ENCODE results near the gene METTL16.
"Not testable (repeated sequence)": the region's sequence is repeated elsewhere in the genome, so short reads cannot be mapped to it uniquely, and the experiment has no call there.

METTL16 gene, protein sequence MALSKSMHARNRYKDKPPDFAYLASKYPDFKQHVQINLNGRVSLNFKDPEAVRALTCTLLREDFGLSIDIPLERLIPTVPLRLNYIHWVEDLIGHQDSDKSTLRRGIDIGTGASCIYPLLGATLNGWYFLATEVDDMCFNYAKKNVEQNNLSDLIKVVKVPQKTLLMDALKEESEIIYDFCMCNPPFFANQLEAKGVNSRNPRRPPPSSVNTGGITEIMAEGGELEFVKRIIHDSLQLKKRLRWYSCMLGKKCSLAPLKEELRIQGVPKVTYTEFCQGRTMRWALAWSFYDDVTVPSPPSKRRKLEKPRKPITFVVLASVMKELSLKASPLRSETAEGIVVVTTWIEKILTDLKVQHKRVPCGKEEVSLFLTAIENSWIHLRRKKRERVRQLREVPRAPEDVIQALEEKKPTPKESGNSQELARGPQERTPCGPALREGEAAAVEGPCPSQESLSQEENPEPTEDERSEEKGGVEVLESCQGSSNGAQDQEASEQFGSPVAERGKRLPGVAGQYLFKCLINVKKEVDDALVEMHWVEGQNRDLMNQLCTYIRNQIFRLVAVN

DNA sequence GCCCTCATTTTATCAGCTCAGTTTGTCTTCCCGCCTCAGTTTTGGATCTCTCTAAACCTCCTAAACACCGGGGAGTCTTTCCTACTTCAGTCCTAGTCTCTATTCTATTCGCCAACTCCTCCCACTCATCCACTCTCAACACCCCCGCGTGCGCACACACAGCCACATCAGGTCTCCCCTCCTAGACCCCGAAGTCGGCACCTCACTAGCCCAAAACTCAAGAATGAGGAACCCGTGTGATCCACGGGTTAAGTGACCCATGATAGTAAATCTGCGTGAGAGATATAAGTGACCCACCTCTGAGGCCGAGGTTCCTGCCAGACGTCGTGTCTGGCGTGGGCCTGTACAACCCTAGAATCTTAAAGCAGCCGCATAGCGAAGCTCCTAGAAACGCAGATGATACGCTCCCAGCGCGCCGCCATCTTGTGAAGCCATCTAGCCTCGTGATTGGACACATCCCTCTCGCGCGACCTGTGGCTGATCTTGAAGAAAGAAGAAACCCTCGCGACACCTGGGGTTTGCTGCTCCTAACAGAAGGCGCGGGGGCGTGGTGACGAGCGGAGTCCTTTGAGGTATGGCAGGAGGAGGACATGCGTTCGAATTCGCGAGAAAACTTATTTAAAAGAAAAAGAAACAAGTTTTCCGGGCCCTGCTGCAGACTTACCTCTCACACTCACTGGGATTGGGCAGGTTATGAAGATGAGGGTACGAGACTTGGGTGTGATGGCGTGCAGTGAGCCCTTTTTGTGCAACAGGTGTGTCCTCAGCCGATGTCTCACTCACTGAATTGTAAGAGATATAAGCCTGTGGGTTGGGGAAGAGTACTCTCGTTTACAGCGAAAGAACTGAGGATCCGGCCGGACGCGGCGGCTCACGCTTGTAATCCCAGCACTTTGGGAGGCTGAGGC, at the start of gene METTL16:
TSS of gene METTL16 (minus strand) at position 427 of the 908 bp plus-strand sequence. CDS start 9,557 bp downstream, outside the sequence.
- no peak for FAIRE-seq

DNA sequence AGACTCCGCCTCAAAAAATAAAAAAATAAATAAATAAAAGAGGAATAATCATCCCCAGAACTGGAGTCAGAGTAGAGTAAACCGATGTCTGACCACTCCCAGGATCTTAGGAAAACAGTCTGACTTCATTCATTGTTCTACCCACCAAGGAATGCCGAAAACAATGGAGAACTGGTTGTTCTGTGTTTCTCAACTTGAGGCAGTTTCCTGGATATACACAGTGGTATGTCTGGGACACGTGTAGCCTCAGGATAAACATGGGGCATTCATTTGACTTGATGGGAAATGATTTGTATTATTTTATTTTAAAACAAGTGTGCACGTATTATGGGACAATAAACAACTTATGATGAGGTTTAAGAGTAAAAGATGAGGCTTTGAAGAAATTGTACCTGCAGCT, 49.0 kb upstream of the METTL16 start:
- FAIRE-seq = no peak

DNA sequence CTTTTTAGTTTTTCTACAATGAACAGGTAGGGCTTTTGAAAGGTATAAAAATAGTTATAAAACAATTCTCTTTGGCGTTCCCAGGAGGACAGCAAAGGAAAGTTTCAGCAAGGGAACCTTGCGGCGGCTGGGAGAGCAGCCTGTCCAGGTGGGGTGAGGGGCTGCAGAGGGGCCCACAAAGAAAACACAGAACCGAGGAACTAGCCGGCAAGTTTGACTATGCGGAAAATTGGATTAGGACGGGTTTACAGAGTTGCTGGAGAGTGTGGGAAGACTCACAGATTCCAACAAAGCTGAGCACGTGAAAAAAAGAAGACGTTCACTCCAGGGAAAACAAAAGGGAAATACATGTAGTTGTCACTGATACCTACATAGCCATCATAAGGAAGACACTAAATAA, 40.2 kb upstream of the METTL16 start:
- FAIRE-seq = no peak

DNA sequence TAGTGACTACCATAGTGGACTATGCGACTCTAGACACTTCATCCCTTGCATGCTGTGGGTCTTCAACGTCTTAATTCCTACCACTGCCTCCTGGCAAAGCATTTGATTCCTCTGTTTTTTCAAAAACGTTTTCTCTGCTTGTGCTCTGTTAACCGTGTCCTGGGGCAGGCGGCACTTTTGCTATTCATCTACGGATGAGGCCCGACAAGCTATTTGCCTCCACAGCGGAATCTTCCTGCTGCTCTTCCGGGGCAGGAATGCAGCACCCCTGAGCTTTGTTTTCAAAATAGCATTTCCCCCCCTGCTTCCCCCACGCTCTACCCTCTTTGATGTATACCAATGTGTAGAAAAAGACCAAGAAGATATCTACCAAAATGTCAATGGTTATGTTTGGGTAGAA, 39.8 kb upstream of the METTL16 start:
- no peak for FAIRE-seq

DNA sequence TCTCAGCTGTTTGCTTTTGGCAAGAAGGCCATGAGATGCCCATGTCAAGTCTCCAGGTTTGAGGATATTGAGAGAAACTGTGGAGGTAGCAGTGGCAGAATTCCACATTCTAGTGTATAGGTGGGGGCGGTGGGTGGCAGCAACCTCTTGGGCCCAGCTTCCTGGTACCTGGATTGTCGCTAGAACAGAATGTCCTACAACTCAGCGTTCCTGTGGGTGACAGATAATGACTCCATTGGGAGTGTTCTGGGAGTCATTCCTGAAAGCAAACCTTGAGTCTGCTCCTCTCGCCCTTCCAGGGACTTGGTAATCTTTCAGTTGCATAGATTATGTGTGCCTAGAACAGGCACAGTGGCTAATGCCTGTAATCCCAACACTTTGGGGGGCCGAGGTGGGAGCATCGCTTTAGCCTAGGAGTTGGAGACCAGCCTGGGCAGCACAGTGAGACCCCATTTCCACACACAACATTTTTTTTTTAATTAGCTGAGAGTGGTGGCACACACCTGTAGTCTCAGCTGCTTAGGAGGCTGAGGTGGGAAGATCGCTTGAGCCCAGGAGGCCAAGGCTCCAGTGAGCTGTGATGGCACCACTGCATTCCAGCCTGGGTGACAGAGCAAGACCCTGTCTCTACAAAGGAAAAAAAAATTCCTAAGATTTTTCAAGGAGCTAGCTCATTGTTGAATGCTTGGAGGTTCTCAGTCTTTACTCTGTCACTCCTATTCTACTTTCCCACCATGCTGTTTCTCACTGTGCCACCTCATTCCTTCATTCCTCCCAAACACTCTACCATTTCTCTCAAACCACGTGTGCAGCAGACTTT, 37.9 kb upstream of the METTL16 start:
- FAIRE-seq = no peak

DNA sequence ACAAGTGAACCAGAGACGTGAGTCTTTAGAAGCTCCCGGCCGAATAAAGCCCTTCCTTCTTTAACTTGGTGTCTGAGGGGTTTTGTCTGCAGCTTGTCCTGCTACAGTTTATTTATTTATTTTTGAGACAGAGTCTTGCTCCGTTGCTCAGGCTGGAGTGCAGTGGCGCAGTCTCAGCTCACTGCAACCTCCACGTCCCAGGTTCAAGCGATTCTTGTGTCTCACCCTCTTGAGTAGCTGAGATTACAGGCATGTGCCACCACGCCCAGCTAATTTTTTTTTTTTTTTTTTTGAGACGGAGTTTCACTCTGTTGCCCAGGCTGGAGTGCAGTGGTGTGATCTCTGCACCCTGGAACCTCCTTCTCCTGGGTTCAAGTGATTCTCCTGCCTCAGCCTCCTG, 36.3 kb upstream of the METTL16 start:
- not testable (repeated sequence) for FAIRE-seq

DNA sequence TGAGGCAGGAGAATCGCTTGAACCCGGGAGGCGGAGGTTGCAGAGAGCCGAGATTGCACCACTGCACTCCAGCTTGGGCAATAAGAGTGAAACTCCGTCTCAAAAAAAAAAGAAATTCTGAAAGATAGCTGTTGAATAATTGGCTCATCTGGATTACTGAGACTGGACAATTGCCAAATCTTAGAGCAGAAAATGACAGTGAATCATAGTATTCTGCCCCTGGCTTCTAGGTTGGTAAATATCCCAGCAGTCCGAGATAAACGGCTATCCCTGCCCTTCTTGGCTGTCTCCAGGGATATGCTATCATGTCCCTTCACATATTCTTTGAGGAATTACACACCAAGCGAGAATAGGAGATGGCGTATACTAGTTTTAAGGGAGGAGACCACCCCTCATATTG, 35.5 kb upstream of the METTL16 start:
- FAIRE-seq = no peak

DNA sequence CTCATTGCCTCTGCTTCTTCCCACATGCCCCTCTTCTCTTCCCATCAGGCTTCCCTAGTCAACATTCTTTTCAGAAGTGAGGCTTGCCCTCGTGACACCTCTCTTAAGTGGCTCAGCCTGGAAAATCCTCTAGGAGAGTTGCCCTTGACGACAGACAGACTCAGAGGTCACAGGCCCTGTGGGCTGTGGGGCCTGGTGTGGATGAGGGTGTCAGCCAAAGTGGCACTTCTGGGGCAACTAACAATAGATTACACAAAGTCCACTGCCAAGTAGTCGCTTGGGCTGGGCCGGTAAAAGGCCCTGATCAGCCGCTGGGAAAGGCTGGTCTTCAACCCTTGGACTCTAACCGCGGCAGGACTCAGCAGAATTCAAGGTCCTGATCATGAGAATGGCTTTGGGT, 33.7 kb upstream of the METTL16 start:
- no peak for FAIRE-seq

DNA sequence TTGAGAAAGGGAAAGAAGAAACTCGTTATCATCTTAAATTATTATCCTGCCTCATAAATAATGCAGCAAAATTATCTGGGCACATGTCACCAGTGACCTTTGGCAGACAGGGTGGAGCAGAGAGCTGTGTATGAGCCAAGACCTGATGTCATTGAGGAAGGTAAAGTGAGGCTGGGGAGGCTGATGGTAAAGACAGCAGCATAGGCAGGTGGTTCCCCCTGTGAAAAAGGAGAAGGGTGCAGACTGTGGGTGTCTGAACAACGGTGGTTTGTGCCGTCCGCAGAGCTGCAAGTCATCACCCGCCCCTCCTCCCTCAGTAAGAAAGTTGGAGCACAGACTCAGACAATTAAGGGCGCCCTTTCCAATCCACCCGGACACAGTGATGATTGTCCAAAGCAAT, 30.8 kb upstream of the METTL16 start:
- no peak for FAIRE-seq

DNA sequence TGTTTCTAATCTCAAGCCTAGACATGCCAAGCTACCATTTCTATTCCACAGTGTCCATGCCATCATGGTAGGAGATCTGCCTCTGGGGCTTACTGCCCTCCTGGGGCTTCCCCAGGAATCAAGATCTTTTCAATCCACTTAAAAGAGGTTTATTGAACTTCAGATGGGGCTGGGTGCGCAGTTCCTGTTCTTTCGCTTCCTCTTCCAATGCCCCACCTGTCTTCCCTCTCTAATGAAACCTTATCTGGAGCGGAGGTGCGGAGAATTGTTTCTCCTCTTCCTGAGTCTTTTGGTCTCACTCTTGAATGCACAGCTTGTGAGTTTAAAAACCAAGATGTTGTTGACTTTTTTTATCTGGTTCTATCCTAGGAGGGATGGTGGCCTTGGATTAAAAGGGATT, 30.4 kb upstream of the METTL16 start:
- no peak for FAIRE-seq

DNA sequence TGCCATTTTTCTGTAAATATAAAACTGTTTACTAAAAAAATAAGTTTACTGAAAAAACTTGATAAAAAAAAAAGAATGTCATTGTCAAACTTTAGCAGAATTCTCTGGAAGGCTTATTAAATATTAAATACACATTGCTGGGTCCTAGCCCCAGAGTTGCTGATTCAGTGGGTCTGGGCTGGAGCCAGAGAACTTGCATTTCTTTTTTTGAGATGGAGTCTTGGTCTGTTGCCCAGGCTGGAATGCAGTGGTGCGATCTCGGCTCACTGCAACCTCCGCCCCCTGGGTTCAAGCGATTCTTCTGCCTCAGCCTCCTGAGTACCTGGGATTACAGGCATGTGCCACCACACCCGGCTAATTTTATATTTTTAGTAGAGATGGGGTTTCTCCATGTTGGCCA, 25.9 kb upstream of the METTL16 start:
- not testable (repeated sequence) for FAIRE-seq

DNA sequence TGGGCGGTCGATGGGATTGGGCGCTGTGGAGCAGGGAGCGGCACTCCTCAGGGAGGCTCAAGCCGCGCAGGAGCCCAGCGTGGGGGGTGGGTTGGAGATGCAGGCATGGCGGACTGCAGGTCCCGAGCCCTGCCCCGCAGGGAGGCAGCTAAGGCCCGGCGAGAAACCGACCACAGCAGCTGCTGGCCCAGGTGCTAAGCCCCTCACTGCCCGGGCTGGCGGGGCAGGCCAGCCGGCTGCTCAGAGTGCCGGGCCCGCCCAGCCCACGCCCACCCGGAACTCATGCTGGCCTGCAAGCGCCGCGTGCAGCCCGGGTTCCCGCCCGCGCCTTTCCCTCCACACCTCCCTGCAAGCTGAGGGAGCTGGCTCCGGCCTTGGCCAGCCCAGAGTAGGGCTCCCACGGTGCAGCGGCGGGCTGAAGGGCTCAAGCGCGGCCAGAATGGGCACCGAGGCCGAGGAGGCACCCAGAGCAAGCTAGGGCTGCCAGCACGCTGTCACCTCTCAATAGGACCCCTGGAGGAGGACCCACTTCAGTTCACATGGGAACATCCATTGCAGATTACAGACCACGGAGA, 20.5 kb upstream of the METTL16 start:
- no peak for FAIRE-seq

DNA sequence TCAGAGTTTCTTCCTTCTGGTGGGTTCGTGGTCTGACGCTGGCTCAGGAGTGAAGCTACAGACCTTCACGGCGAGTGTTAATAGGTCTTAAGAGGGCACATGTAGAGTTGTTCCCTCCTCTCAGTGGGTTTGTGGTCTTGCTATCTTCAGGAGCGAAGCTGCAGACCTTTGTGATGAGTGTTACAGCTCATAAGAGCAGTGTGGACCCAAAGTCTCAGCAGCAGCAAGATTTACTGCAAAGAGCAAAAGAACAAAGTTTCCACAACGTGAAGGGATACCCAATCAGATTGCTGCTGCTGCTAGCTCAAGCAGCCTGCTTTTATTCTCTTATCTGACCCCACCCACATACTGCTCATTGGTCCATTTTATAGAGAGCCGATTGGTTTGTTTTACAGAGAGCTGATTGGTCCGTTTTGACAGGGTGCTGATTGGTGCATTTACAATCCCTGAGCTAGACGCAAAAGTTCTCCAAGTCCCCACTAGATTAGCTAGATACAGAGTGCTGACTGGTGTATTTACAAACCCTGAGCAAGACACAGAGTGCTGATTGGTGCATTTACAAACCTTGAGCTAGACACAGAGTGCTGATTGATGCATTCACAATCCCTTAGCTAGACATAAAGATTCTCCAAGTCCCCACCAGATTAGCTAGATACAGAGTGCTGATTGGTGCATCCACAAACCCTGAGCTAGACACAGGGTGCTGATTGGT, 19.7 kb upstream of the METTL16 start:
- FAIRE-seq = not testable (repeated sequence)

DNA sequence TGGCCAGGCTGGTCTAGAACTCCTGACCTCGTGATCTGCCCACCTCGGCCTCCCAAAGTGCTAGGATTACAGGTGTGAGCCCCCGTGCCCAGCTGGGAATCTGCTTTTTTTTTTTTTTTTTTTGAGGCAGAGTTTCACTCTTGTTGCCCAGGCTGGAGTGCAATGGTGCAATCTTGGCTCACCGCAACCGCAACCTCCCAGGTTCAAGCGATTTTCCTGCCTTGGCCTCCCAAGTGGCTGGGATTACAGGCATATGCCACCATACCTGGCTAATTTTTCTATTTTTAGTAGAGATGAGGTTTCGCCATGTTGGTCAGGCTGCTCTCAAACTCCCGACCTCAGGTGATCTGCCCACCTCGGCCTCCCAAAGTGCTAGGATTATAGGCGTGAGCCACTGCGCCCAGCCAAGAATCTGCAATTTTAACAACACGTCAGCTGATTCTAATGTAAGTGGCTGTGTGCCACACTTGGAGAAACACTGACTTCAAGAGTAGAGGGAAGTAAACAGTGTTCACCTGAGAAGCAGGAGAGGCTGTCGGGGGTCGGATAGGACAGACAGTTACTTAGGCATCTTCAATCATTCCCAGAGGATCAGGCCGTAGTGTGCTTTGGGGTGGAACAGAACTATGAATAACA, 10.2 kb upstream of the METTL16 start:
- FAIRE-seq = not testable (repeated sequence)

DNA sequence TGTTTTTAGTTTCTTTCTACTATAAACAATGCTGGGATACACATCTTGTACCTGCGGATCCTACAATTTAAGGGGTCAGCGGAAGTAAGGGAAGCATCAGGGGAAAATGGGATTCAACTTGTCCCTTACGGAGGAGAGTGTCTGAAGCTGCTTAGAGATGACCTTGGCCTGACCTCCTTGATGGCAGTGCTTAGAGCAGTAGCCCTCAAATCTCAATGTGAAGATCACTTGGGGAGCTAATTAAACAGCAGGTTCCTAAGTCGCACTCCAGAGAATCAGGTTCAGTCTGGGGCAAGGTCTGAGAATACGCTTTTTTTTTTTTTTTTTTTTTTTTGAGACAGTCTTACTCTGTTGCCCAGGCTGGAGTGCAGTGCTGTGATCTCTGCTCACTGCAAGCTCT, 9.6 kb upstream of the METTL16 start:
- no peak for FAIRE-seq

DNA sequence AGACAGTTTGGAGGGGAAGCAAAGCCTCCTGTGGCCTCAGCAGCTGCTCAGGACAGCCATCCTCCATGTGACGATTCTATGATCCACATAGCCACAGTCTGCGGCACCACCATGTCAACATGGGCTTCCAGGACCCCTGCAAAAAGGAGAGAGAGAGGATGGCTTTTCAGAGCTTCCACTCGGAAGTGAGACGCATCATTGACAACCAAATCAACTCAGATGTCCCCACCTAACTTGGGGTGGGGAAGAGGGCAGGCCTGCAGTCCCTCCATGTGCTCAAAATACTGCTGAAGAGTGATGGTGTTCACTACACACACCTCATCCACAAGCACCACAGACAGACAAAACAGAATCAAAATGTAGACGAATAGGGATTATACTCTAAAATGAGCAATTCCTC, 5.9 kb upstream of the METTL16 start:
- FAIRE-seq = no peak

DNA sequence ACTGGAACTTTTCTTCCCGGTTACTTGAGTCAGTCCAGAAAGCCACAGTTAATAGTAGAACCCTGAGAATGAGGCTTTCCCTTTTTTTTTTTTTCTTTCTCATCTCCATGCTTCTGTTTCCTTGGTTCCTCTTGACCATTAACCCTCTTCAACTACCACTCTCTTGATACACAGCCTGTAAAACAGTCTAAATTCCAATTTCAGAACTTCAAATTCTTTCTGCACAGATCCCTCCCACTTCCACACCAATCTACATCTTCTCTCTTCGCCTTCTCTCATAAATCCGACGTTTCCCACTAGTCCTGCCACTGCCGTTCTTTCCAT, 588 bp downstream of the METTL16 start:
- no peak for FAIRE-seq

DNA sequence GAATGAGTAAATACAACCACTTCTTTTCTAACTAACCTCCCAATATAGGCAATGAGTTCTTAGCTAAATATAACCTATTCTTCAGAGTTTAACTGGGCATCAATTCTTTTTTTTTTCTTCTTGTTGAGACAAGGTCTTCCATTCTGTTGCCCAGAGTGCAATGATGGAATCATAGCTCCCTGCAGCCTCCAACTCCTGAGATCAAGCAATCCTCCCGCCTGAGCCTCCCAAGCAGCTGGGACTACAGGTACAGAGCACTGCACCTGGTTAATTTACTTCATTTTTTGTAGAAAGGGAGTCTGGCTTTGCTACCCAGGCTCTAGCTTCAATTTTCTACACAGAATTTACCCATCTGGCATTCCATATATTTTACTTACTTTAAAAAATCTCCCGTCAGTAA, 1.1 kb downstream of the METTL16 start:
- FAIRE-seq = no peak

DNA sequence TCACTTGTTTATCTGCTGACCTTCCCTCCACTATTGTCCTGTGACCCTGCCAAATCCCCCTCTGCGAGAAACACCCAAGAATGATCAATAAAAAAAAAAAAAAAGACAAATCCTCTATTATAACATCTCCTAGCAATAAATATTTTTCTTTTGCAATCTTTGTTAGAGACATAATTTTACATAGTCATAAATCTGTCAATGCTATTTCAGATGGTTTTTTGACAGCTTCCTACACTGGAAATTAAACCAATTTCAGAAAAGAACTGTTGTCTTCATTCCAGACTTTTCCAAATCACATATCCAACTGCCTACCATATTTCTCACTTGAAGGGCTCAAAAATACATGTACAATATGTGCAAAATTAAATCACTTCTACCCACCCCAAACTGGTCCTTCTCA, 3.7 kb downstream of the METTL16 start:
- no peak for FAIRE-seq

DNA sequence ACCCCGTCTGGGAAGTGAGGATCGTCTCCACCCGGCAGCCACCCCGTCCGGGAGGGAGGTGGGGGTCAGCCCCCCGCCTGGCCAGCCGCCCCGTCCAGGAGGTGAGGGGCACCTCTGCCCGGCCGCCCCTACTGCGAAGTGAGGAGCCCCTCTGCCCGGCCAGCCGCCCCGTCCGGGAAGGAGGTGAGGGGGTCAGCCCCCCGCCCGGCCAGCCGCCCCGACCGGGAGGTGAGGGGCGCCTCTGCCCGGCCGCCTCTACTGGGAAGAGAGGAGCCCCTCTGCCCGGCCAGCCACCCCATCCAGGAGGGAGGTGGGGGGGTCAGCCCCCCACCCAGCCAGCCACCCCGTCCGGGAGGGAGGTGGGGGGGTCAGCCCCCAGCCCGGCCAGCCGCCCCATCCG, 4.7 kb downstream of the METTL16 start:
- FAIRE-seq = not testable (repeated sequence)

DNA sequence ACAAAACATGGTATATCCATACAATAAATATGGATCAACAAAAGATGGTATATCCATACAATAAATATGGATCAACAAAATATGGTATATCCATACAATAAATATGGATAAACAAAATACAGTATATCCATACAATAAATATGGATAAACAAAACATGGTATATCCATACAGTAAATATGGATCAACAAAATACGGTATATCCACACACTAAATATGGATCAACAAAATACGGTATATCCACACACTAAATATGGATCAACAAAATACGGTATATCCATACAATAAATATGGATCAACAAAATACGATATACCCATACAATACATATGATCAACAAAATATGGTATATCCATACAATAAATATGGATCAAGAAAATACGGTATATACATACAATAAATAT, 8.1 kb downstream of the METTL16 start:
- FAIRE-seq = peak; percentile 14

All from colon (tissue), 2 donors.